Natural killer cell (primary cell): ENCODE results near the gene DTNBP1. TPM values are rescaled to one million over a fixed set of nuclear protein-coding genes. Genes with fewer than 3 reads are reported as not detected.

Source experiments
- ATAC-seq, 3 donors: fragments of 150-1000 bp in 2 of 3; fragments of 200-7000 bp in 1 of 3; cut with Tn5 transposase; 1 replicate in 1 of 3; 2 replicates in 2 of 3; pipeline ENCODE4 v1.10.0; 2021; ENCODE audit warnings: mild to moderate bottlenecking in 2 of 3, moderate library complexity in 2 of 3
- DNase-seq, 2 donors: peaks; one replicate each; pipeline versions ENCODE4 v3.0.0 to v3.0.0-alpha.2; 2013 to 2021; ENCODE audit warnings: mixed read lengths in 1 of 2
- H3K27ac ChIP-seq: one replicate; pipeline ENCODE4 v1.5.1; 2013; ENCODE audit warnings: mild to moderate bottlenecking, low read length
- H3K27me3 ChIP-seq: one replicate; pipeline ENCODE4 v1.6.1; 2013; ENCODE audit warnings: low read length; ENCODE audit not compliant: control insufficient read depth, insufficient read depth
- H3K36me3 ChIP-seq: one replicate; pipeline ENCODE4 v1.6.1; 2013; ENCODE audit warnings: low read length; ENCODE audit not compliant: control insufficient read depth, insufficient read depth
- H3K4me1 ChIP-seq: one replicate; pipeline ENCODE4 v1.6.1; 2013; ENCODE audit warnings: low read length; ENCODE audit not compliant: control insufficient read depth, insufficient read depth
- H3K4me3 ChIP-seq: one replicate; pipeline ENCODE4 v1.5.1; 2013; ENCODE audit warnings: low read length
- H3K9me3 ChIP-seq: one replicate; pipeline ENCODE4 v1.6.1; 2013; ENCODE audit warnings: low read length; ENCODE audit not compliant: control insufficient read depth, insufficient read depth
- H3K27ac Mint-ChIP-seq, 2 donors: one replicate each; pipeline ENCODE4 v1.8.0; 2022; ENCODE audit warnings: mild to moderate bottlenecking in 2 of 2, mixed read lengths in 2 of 2, moderate library complexity in 1 of 2
- H3K27me3 Mint-ChIP-seq, 2 donors: one replicate each; pipeline ENCODE4 v1.8.0; 2022; ENCODE audit warnings: low read depth in 2 of 2, mixed read lengths in 2 of 2
- H3K36me3 Mint-ChIP-seq: one replicate; pipeline ENCODE4 v1.8.0; 2022; ENCODE audit warnings: mixed read lengths
- H3K4me1 Mint-ChIP-seq, 2 donors: one replicate each; pipeline ENCODE4 v1.8.0; 2022; ENCODE audit warnings: mixed read lengths in 2 of 2
- H3K4me3 Mint-ChIP-seq: one replicate; pipeline ENCODE4 v1.8.0; 2022; ENCODE audit warnings: mild to moderate bottlenecking, moderate library complexity, mixed read lengths
- H3K9me3 Mint-ChIP-seq, 2 donors: one replicate each; pipeline ENCODE4 v1.8.0; 2022; ENCODE audit warnings: mixed read lengths in 2 of 2
- CTCF ChIP-seq: fragments of 200-600 bp; IDR thresholded peaks from one replicate; pipeline ENCODE4 v1.8.0; 2022; ENCODE audit warnings: antibody characterized with exemption
- WGBS: methylation state at CpG from one replicate; pipeline ENCODE4 v1.1.7; 2013; ENCODE audit warnings: missing lambda C conversion rate; ENCODE audit not compliant: insufficient coverage; 5-methylcytosine and 5-hydroxymethylcytosine counted together
- intact Hi-C: fragments of 100-400 bp; cut with micrococcal nuclease; formaldehyde crosslinking; loops from one replicate; pipeline ENCODE4 v1.14.2; 2022
- total RNA-seq, 4 donors: library from RNA; stranded (reverse); fragments of 120-200 nt in 1 of 4; gene quantifications; one replicate each; pipeline versions ENCODE4 v1.2.3 to v1.2.4, GENCODE V29; 2013 to 2022

DTNBP1 gene
- total RNA-seq, 3 donors from 2014 or later (not counting 1 experiment from before 2014, with no cell fraction given): 31.6 to 42.2 (median 38.4) TPM

GRCh38 chr6:15483060-15483459, 179.8 kb downstream of the DTNBP1 start:
- TF ChIP-seq CTCF: no peak
- Mint-ChIP-seq H3K4me1 (peaks cover 55 to 74% of the 10 kb centered on the region in 2 donors), H3K27ac (no peak overlapping the region), H3K27me3 (no peaks in the 10 kb centered on the region), H3K4me3 (no peak overlapping the region), H3K9me3 (no peaks in the 10 kb centered on the region), H3K36me3 (no peaks in the 10 kb centered on the region)
- H3K4me3 ChIP-seq: no peak overlapping the region
- H3K27me3 ChIP-seq: no peaks in the 10 kb centered on the region
- DNase-seq: no peak
- ATAC-seq: no peak
- intact Hi-C loops: no loop called here
- peaks cover 8% of the 10 kb centered on the region for H3K36me3 ChIP-seq
- no peak overlapping the region for H3K27ac ChIP-seq
- peaks cover 4% of the 10 kb centered on the region for H3K4me1 ChIP-seq
- 100% methylated on average over 1 of the region's 1 CpG for WGBS
- H3K9me3 ChIP-seq: no peaks in the 10 kb centered on the region

- WGBS: 43% methylated on average over 9 of the region's 10 CpGs
- peak overlapping the region; percentile 43 to 89 for H3K27ac Mint-ChIP-seq
- no peaks in the 10 kb centered on the region for H3K36me3 ChIP-seq
- DNase-seq (peak in 1 of 2 donors; percentile 27), ATAC-seq (peak; percentile 77 to 90 (median 90))
- no peaks in the 10 kb centered on the region for H3K9me3 Mint-ChIP-seq
- H3K27me3 ChIP-seq: no peaks in the 10 kb centered on the region
- no peak for TF ChIP-seq CTCF
- intact Hi-C loops: no loop called here
- peak overlapping the region; percentile 81 for H3K4me3 Mint-ChIP-seq
- no peak overlapping the region for H3K27ac ChIP-seq
- H3K4me1 Mint-ChIP-seq: peaks cover 70 to 82% of the 10 kb centered on the region in 2 donors
- peaks cover 4% of the 10 kb centered on the region for H3K4me1 ChIP-seq
- H3K27me3 Mint-ChIP-seq: no peaks in the 10 kb centered on the region
- no peaks in the 10 kb centered on the region for H3K9me3 ChIP-seq
- H3K4me3 ChIP-seq: no peak overlapping the region
- H3K36me3 Mint-ChIP-seq: no peaks in the 10 kb centered on the region
Observed at GRCh38 chr6:15481390-15482291, 181.2 kb downstream of the DTNBP1 start.

- 90% methylated on average over 6 of the region's 7 CpGs for WGBS
Observed at GRCh38 chr6:15480525-15480924, 182.3 kb downstream of the DTNBP1 start.

More at GRCh38 chr6:15480525-15480924, 182.3 kb downstream of the DTNBP1 start:
- intact Hi-C loops: no loop called here
- H3K27ac ChIP-seq: no peak overlapping the region
- H3K4me3 ChIP-seq: no peak overlapping the region
- no peaks in the 10 kb centered on the region for H3K9me3 ChIP-seq
- Mint-ChIP-seq H3K27me3 (no peaks in the 10 kb centered on the region), H3K4me3 (no peak overlapping the region), H3K36me3 (no peaks in the 10 kb centered on the region), H3K27ac (peak overlapping the region; percentile 43 to 89), H3K4me1 (peaks cover 71 to 84% of the 10 kb centered on the region in 2 donors), H3K9me3 (no peaks in the 10 kb centered on the region)
- ATAC-seq (no peak), DNase-seq (no peak)
- peaks cover 4% of the 10 kb centered on the region for H3K4me1 ChIP-seq
- H3K27me3 ChIP-seq: no peaks in the 10 kb centered on the region
- TF ChIP-seq CTCF: no peak
- H3K36me3 ChIP-seq: peaks cover 3% of the 10 kb centered on the region
